K562 (cell line): ENCODE results near the gene ARL6IP4.

Source experiments
- CTCF ChIP-seq, 3 experiments: IDR thresholded peaks in 2 of 3; conservative IDR thresholded peaks in 1 of 3; 2 replicates each; pipeline ENCODE4 v1.5.1; 2011 to 2012; ENCODE audit warnings: low read length in 3 of 3, mild to moderate bottlenecking in 3 of 3, control low read depth in 2 of 3, improper control_type of control experiment in 1 of 3, inconsistent platforms in 1 of 3, low read depth in 1 of 3, mixed read lengths in 1 of 3, moderate library complexity in 1 of 3; ENCODE audit not compliant: insufficient read depth in 2 of 3
- EZH2 ChIP-seq: IDR thresholded peaks from 2 replicates; pipeline ENCODE4 v1.6.1; 2012; ENCODE audit warnings: low read depth, mild to moderate bottlenecking, inconsistent platforms, low read length, borderline replicate concordance
- FOXA1 ChIP-seq: fragments of 450-650 bp; IDR thresholded peaks from 2 replicates; pipeline ENCODE4 v1.6.1; 2016; ENCODE audit warnings: mild to moderate bottlenecking, borderline replicate concordance
- GATA2 ChIP-seq: sonication (generic); formaldehyde crosslinking; IDR thresholded peaks from 2 replicates; pipeline ENCODE4 v1.4.0; 2020; ENCODE audit warnings: mild to moderate bottlenecking, missing genetic modification reagents
- IRF2 ChIP-seq: sonication (generic); formaldehyde crosslinking; IDR thresholded peaks from 2 replicates; pipeline ENCODE4 v1.8.1; 2022; ENCODE audit warnings: mild to moderate bottlenecking, missing genetic modification reagents
- JUNB ChIP-seq: fragments of 450-650 bp; formaldehyde crosslinking; conservative IDR thresholded peaks from 2 replicates; pipeline ENCODE4 v1.4.0; 2020; ENCODE audit warnings: mild to moderate bottlenecking
- MTA1 ChIP-seq: fragments of 450-650 bp; IDR thresholded peaks from 2 replicates; pipeline ENCODE4 v1.6.1; 2017; ENCODE audit warnings: borderline replicate concordance
- NCOA1 ChIP-seq: fragments of 450-650 bp; IDR thresholded peaks from 2 replicates; pipeline ENCODE4 v1.6.1; 2016; ENCODE audit warnings: low read depth
- NR2F6 ChIP-seq: fragments of 450-650 bp; formaldehyde crosslinking; IDR thresholded peaks from 2 replicates; pipeline ENCODE4 v1.4.0; 2020; ENCODE audit warnings: mild to moderate bottlenecking
- POU5F1 ChIP-seq: fragments of 150-350 bp; IDR thresholded peaks from 2 replicates; pipeline ENCODE4 v1.6.1; 2014; ENCODE audit warnings: borderline replicate concordance, low read length, low read depth, mild to moderate bottlenecking; ENCODE audit not compliant: partially characterized antibody
- SP1 ChIP-seq: sonication (generic); formaldehyde crosslinking; IDR thresholded peaks from 2 replicates; pipeline ENCODE4 v1.8.1; 2022; ENCODE audit warnings: mild to moderate bottlenecking, missing genetic modification reagents
- ZNF165 ChIP-seq: fragments of 250-450 bp; sonication (Bioruptor Pico); IDR thresholded peaks from 2 replicates; pipeline ENCODE4 v1.4.0; 2020; ENCODE audit warnings: borderline replicate concordance
- TF ChIP-seq, protein P1 (sequence below): fragments of 450-650 bp; IDR thresholded peaks from 2 replicates; pipeline ENCODE4 v1.6.1; 2016; ENCODE audit warnings: low read depth, mild to moderate bottlenecking, moderate library complexity

GRCh38 chr12:123022846-123023245 is 42.4 kb downstream of the ARL6IP4 start:
- TF ChIP-seq EZH2 (no peak), POU5F1 (no peak), NR2F6 (CRISPR knock-in tag) (no peak), NCOA1 (no peak), FOXA1 (no peak), JUNB (no peak), CTCF (IDR thresholded peaks at IDR 0.05 in 2 of 3, conservative IDR thresholded peaks at IDR 0.05 in 1 of 3; ENCODE audit: insufficient read depth in 2 of 3, low read depth in 1 of 3, low read length in 3 of 3) (no peak), GATA2 (CRISPR knock-in tag) (no peak), MTA1 (no peak), ZNF165 (no peak), SP1 (CRISPR knock-in tag) (no peak), IRF2 (CRISPR knock-in tag) (no peak)
- TF ChIP-seq, protein P1, sequence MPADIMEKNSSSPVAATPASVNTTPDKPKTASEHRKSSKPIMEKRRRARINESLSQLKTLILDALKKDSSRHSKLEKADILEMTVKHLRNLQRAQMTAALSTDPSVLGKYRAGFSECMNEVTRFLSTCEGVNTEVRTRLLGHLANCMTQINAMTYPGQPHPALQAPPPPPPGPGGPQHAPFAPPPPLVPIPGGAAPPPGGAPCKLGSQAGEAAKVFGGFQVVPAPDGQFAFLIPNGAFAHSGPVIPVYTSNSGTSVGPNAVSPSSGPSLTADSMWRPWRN, result no peak
